ENCODE results near the gene SEMA6A.

- TF ChIP-seq, protein P1, sequence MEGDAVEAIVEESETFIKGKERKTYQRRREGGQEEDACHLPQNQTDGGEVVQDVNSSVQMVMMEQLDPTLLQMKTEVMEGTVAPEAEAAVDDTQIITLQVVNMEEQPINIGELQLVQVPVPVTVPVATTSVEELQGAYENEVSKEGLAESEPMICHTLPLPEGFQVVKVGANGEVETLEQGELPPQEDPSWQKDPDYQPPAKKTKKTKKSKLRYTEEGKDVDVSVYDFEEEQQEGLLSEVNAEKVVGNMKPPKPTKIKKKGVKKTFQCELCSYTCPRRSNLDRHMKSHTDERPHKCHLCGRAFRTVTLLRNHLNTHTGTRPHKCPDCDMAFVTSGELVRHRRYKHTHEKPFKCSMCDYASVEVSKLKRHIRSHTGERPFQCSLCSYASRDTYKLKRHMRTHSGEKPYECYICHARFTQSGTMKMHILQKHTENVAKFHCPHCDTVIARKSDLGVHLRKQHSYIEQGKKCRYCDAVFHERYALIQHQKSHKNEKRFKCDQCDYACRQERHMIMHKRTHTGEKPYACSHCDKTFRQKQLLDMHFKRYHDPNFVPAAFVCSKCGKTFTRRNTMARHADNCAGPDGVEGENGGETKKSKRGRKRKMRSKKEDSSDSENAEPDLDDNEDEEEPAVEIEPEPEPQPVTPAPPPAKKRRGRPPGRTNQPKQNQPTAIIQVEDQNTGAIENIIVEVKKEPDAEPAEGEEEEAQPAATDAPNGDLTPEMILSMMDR (IDR thresholded peaks at IDR 0.05), result no peak
- TF ChIP-seq, protein P2, sequence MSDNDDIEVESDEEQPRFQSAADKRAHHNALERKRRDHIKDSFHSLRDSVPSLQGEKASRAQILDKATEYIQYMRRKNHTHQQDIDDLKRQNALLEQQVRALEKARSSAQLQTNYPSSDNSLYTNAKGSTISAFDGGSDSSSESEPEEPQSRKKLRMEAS (CRISPR knock-in tag; IDR thresholded peaks at IDR 0.05), result no peak
- TF ChIP-seq, protein P3, sequence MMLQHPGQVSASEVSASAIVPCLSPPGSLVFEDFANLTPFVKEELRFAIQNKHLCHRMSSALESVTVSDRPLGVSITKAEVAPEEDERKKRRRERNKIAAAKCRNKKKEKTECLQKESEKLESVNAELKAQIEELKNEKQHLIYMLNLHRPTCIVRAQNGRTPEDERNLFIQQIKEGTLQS (CRISPR knock-in tag; conservative IDR thresholded peaks at IDR 0.05), result no peak
- TF ChIP-seq, protein P4, sequence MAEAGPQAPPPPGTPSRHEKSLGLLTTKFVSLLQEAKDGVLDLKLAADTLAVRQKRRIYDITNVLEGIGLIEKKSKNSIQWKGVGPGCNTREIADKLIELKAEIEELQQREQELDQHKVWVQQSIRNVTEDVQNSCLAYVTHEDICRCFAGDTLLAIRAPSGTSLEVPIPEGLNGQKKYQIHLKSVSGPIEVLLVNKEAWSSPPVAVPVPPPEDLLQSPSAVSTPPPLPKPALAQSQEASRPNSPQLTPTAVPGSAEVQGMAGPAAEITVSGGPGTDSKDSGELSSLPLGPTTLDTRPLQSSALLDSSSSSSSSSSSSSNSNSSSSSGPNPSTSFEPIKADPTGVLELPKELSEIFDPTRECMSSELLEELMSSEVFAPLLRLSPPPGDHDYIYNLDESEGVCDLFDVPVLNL (CRISPR knock-in tag; IDR thresholded peaks at IDR 0.05; ENCODE audit: borderline replicate concordance, low read depth), result no peak
- TF ChIP-seq CREB1 (CRISPR knock-in tag; IDR thresholded peaks at IDR 0.05) (no peak), ATF6 (CRISPR knock-in tag; IDR thresholded peaks at IDR 0.05) (no peak), ZNF263 (CRISPR knock-in tag; IDR thresholded peaks at IDR 0.05; ENCODE audit: low read depth) (no peak), NR2C2 (CRISPR knock-in tag; IDR thresholded peaks at IDR 0.05) (no peak), ELF4 (CRISPR knock-in tag; IDR thresholded peaks at IDR 0.05; ENCODE audit: low read depth) (no peak)
Observed at GRCh38 chr5:116514421-116514970, 60.1 kb downstream of the SEMA6A start.
